Naive B cell (primary cell): ENCODE results near the gene EPHA1. TPM values are rescaled to one million over a fixed set of nuclear protein-coding genes. Genes with fewer than 3 reads are reported as not detected.

Experiments
- ATAC-seq, 2 donors: fragments of 150-1000 bp; cut with Tn5 transposase; 2 replicates each; pipeline ENCODE4 v1.10.0; 2021; ENCODE audit warnings: low read depth in 2 of 2, mild to moderate bottlenecking in 2 of 2, moderate library complexity in 2 of 2
- DNase-seq: peaks from one replicate; pipeline ENCODE4 v3.0.0; 2022
- H3K27ac Mint-ChIP-seq, 6 donors: one replicate each; pipeline ENCODE4 v1.8.0; 2020 to 2022; ENCODE audit warnings: mild to moderate bottlenecking in 6 of 6, mixed read lengths in 6 of 6, moderate library complexity in 5 of 6, inconsistent platforms in 2 of 6
- H3K27me3 Mint-ChIP-seq, 3 donors: one replicate each; pipeline ENCODE4 v1.8.0; 2021 to 2022; ENCODE audit warnings: mixed read lengths in 3 of 3, mild to moderate bottlenecking in 1 of 3
- H3K36me3 Mint-ChIP-seq, 2 donors: one replicate each; pipeline ENCODE4 v1.8.0; 2020 to 2022; ENCODE audit warnings: mixed read lengths in 2 of 2, inconsistent platforms in 1 of 2, mild to moderate bottlenecking in 1 of 2
- H3K4me1 Mint-ChIP-seq, 3 donors: one replicate each; pipeline ENCODE4 v1.8.0; 2020 to 2022; ENCODE audit warnings: mixed read lengths in 3 of 3, inconsistent platforms in 1 of 3, mild to moderate bottlenecking in 1 of 3, moderate library complexity in 1 of 3
- H3K4me3 Mint-ChIP-seq, 8 donors: one replicate each; pipeline ENCODE4 v1.8.0; 2020 to 2022; ENCODE audit warnings: mild to moderate bottlenecking in 8 of 8, mixed read lengths in 8 of 8, moderate library complexity in 8 of 8, inconsistent platforms in 2 of 8
- H3K9me3 Mint-ChIP-seq, 7 donors: one replicate each; pipeline ENCODE4 v1.8.0; 2020 to 2022; ENCODE audit warnings: mixed read lengths in 7 of 7, mild to moderate bottlenecking in 5 of 7, inconsistent platforms in 2 of 7, moderate library complexity in 1 of 7
- polyA plus RNA-seq, 6 donors: library from polyadenylated mRNA; unstranded; fragments of 300-500 nt; fragmentation: Illumina TruSeq; gene quantifications; one replicate each; pipeline ENCODE4 v1.2.3, GENCODE V29; 2021; ENCODE audit warnings: low read depth in 6 of 6

EPHA1 gene
- under 1 TPM in 1 of 6 donors, not detected in 5; 0.06 TPM for polyA plus RNA-seq

GRCh38 chr7:143408686-143409561 is at the start of gene EPHA1:
Gene EPHA1 (minus strand): TSS chr7:143408856. CDS start chr7:143408805, 51 bp downstream.
- Mint-ChIP-seq H3K4me3 (peak within 1 kb of the TSS; percentile 26 to 88 (median 76)), H3K4me1 (peaks cover 24 to 34% (median 32%) of the 10 kb centered on the region in 3 donors), H3K27ac (peak within 1 kb of the TSS in 2 of 6 donors; percentile 51 to 89), H3K9me3 (no peaks in the 10 kb centered on the region), H3K27me3 (peaks cover 39 to 47% (median 43%) of the 10 kb centered on the region in 3 donors), H3K36me3 (no peaks in the 10 kb centered on the region)
- ATAC-seq (peak; percentile 64 to 72), DNase-seq (no peak)

GRCh38 chr7:143458263-143458662 is 49.6 kb upstream of the EPHA1 start:
- Mint-ChIP-seq H3K36me3 (no peaks in the 10 kb centered on the region), H3K4me3 (no peak overlapping the region), H3K9me3 (peaks cover 4 to 27% (median 9%) of the 10 kb centered on the region in 7 donors), H3K27ac (peak overlapping the region in 1 of 6 donors; percentile 31), H3K4me1 (no peaks in the 10 kb centered on the region), H3K27me3 (peaks cover 5 to 8% (median 7%) of the 10 kb centered on the region in 3 donors)
- ATAC-seq = no peak
- no peak for DNase-seq

GRCh38 chr7:143456992-143457793 is 48.5 kb upstream of the EPHA1 start:
- H3K36me3 Mint-ChIP-seq = no peaks in the 10 kb centered on the region
- peaks cover 2 to 17% (median 6%) of the 10 kb centered on the region in 7 donors for H3K9me3 Mint-ChIP-seq
- no peak overlapping the region for H3K27ac Mint-ChIP-seq
- ATAC-seq (no peak), DNase-seq (no peak)
- peaks cover 8 to 13% (median 13%) of the 10 kb centered on the region in 3 donors for H3K27me3 Mint-ChIP-seq
- no peaks in the 10 kb centered on the region for H3K4me1 Mint-ChIP-seq
- no peak overlapping the region for H3K4me3 Mint-ChIP-seq

- DNase-seq (no peak), ATAC-seq (no peak)
- Mint-ChIP-seq H3K4me3 (no peak overlapping the region), H3K36me3 (no peaks in the 10 kb centered on the region), H3K9me3 (peaks cover 0 to 5% (median 0%) of the 10 kb centered on the region in 7 donors), H3K27me3 (peaks cover 8 to 13% (median 13%) of the 10 kb centered on the region in 3 donors), H3K4me1 (no peaks in the 10 kb centered on the region), H3K27ac (no peak overlapping the region)
These were observed 47.3 kb upstream of the EPHA1 start for GRCh38 chr7:143455942-143456341.

DNA sequence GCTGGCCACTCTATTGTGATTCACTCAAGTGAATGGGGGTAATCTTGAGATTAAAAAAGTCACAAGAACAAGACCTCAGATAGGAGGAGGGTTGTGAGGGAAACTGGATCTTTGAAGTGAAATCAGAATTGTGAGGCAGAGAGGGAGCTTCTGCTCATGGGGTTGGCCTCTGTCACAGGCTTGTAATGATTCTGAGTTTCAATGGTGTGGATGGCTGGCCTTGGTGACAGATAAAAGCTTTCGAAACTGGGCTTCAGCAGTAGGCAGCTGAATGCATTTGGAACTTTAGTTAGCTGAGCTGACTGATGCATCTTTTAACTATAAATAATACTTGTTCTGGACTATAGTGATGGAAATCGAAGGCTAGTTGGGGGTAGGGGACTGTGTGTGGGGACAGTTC is 46.8 kb upstream of the EPHA1 start:
- no peak overlapping the region for H3K4me3 Mint-ChIP-seq
- H3K9me3 Mint-ChIP-seq = peaks cover 0 to under 1% (median 0%) of the 10 kb centered on the region in 7 donors
- no peak overlapping the region for H3K27ac Mint-ChIP-seq
- peaks cover 8 to 13% (median 13%) of the 10 kb centered on the region in 3 donors for H3K27me3 Mint-ChIP-seq
- no peaks in the 10 kb centered on the region for H3K36me3 Mint-ChIP-seq
- DNase-seq (no peak), ATAC-seq (no peak)
- H3K4me1 Mint-ChIP-seq = no peaks in the 10 kb centered on the region

DNA sequence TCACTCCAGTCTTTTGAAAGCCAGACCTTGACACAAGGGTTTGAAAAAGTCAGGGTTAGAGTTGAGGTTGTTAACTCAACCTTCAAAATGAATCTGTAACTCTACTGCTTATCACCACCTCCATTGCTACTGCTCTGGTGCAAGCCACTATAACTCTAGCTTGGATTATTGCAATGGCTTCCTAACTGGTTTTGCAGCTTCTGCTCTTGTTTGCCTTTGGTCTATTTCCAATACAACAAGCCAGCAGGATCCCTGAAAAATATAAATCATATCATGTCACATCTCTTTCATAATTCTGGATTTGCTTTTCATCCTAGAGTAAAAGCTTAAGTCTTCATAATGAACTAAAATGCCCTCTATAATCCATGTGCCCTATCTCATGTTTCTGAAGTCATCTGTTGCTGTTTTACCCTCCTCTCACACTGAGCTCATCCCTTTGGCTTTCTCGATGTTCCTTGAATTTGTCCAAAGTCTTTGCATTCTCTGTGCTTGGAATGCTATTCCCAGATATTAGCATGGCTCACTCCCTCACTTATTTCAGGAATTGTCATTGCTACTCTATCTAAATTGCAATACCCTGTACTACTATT is 45.5 kb upstream of the EPHA1 start:
- H3K36me3 Mint-ChIP-seq = no peaks in the 10 kb centered on the region
- no peaks in the 10 kb centered on the region for H3K9me3 Mint-ChIP-seq
- no peak overlapping the region for H3K4me3 Mint-ChIP-seq
- peak overlapping the region in 1 of 6 donors; percentile 28 for H3K27ac Mint-ChIP-seq
- peaks cover 8 to 13% (median 13%) of the 10 kb centered on the region in 3 donors for H3K27me3 Mint-ChIP-seq
- H3K4me1 Mint-ChIP-seq = no peaks in the 10 kb centered on the region
- no peak for ATAC-seq
- no peak for DNase-seq

GRCh38 chr7:143452495-143452894 is 43.8 kb upstream of the EPHA1 start:
- DNase-seq = no peak
- no peaks in the 10 kb centered on the region for H3K4me1 Mint-ChIP-seq
- no peak for ATAC-seq
- H3K27me3 Mint-ChIP-seq = peaks cover 0 to 8% (median 8%) of the 10 kb centered on the region in 3 donors
- no peaks in the 10 kb centered on the region for H3K36me3 Mint-ChIP-seq
- H3K27ac Mint-ChIP-seq = no peak overlapping the region
- H3K9me3 Mint-ChIP-seq = no peaks in the 10 kb centered on the region
- H3K4me3 Mint-ChIP-seq = no peak overlapping the region

DNA sequence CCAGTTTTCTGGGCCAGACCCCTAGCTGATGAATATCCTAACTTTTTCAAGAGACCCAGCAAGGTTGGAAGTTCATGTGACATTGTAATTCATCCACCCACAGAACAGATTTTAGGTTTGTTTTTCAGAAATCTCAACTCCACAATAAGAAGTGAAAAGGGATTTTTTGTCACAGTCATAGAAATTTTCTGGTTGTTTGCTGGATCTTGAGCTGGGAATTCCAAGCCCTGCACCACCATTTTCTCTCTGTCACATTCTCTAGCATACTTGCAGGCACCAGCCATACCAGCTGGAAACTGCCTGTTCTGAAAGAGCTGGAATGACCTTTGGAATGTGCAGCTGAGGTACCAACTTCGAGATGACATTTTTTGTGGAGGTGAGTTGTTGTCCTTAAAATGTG is 43.1 kb upstream of the EPHA1 start:
- H3K27ac Mint-ChIP-seq = no peak overlapping the region
- no peak overlapping the region for H3K4me3 Mint-ChIP-seq
- H3K9me3 Mint-ChIP-seq = no peaks in the 10 kb centered on the region
- no peaks in the 10 kb centered on the region for H3K36me3 Mint-ChIP-seq
- DNase-seq (no peak), ATAC-seq (no peak)
- peaks cover 0 to 8% (median 6%) of the 10 kb centered on the region in 3 donors for H3K27me3 Mint-ChIP-seq
- H3K4me1 Mint-ChIP-seq = no peaks in the 10 kb centered on the region

DNA sequence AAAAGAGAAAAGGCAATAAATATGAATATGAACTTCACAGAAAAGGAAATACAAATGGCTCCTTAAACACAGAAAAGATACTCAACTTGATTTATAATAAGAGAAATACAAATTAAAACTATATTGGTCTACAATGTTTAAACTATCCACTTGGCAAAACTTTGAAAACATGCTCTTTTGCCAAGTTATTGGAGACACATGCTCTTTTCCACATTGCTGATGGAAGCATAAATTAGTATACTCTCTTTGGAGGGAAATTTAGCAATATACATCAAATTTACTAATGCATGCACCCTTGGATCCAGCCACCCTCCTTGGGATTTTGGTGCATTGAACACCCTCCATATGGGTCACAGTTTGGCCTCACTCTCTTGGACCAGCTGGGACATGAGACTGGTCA is 42.5 kb upstream of the EPHA1 start:
- Mint-ChIP-seq H3K27me3 (peaks cover 0 to 8% (median 6%) of the 10 kb centered on the region in 3 donors), H3K4me1 (no peaks in the 10 kb centered on the region), H3K9me3 (no peaks in the 10 kb centered on the region), H3K27ac (peak overlapping the region in 1 of 6 donors; percentile 24), H3K4me3 (no peak overlapping the region), H3K36me3 (no peaks in the 10 kb centered on the region)
- ATAC-seq (no peak), DNase-seq (no peak)

- Mint-ChIP-seq H3K27me3 (peaks cover 0 to 8% (median 6%) of the 10 kb centered on the region in 3 donors), H3K9me3 (no peaks in the 10 kb centered on the region), H3K36me3 (no peaks in the 10 kb centered on the region), H3K4me1 (no peaks in the 10 kb centered on the region), H3K4me3 (no peak overlapping the region), H3K27ac (no peak overlapping the region)
- ATAC-seq (no peak), DNase-seq (no peak)
These were observed 41.1 kb upstream of the EPHA1 start for GRCh38 chr7:143449793-143450192.

DNA sequence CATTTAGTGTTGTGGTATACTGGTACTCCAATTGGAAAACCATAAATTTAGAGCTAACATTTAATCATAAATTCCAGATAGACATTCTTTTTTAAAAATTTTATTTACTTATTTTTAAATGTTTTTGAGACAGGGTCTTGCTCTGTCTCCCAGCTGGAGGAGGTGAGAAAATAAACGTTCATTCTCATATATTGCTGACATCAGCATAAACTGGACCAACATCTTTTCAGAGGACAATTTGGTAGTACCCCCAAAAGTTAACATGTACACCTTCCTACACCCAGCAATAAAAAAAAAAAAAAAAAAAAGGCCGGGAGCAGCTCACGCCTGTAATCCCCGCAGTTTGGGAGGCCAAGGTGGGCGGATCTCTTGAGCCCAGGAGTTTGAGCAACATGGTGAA is 39.8 kb upstream of the EPHA1 start:
- H3K4me3 Mint-ChIP-seq = no peak overlapping the region
- H3K36me3 Mint-ChIP-seq = no peaks in the 10 kb centered on the region
- no peak for ATAC-seq
- H3K4me1 Mint-ChIP-seq = no peaks in the 10 kb centered on the region
- no peak overlapping the region for H3K27ac Mint-ChIP-seq
- H3K9me3 Mint-ChIP-seq = no peaks in the 10 kb centered on the region
- DNase-seq = no peak
- H3K27me3 Mint-ChIP-seq = peaks cover 0 to 8% (median 6%) of the 10 kb centered on the region in 3 donors

DNA sequence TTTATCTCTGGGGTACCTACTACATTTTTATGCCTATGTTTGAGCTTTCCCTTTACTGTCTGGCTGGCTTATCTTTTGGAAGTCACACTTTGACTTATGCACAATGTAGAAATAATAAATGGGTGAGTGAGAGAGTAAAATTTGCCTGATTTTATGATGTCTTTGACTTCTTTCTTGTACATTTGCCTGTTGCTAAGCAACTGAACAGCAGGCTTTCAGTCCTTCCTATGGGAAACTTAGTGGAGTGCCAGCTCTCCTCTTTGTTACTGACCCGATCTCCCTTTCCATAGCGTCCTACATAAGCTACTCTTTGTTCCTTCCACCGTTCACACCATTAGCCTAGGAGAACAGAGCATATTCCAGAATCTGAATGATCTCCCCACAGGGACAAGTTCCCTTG is 38.8 kb upstream of the EPHA1 start:
- no peak overlapping the region for H3K27ac Mint-ChIP-seq
- no peak overlapping the region for H3K4me3 Mint-ChIP-seq
- peaks cover 0 to 6% (median under 1%) of the 10 kb centered on the region in 3 donors for H3K27me3 Mint-ChIP-seq
- ATAC-seq = no peak
- no peaks in the 10 kb centered on the region for H3K36me3 Mint-ChIP-seq
- DNase-seq = no peak
- no peaks in the 10 kb centered on the region for H3K9me3 Mint-ChIP-seq
- H3K4me1 Mint-ChIP-seq = no peaks in the 10 kb centered on the region

- no peak for DNase-seq
These were observed 36.1 kb upstream of the EPHA1 start for GRCh38 chr7:143444785-143445184.

More at GRCh38 chr7:143444785-143445184, 36.1 kb upstream of the EPHA1 start:
- Mint-ChIP-seq H3K27ac (no peak overlapping the region), H3K9me3 (no peaks in the 10 kb centered on the region), H3K27me3 (peaks cover 0 to 11% (median 0%) of the 10 kb centered on the region in 3 donors), H3K4me1 (no peaks in the 10 kb centered on the region), H3K36me3 (no peaks in the 10 kb centered on the region), H3K4me3 (no peak overlapping the region)
- no peak for ATAC-seq
